Liver (tissue), 9 donors: ENCODE measurements around the gene MKNK1. TPM values are rescaled to one million over a fixed set of nuclear protein-coding genes. Genes with fewer than 3 reads are reported as not detected.

ENCODE experiments used
- DNase-seq: peaks from one replicate; pipeline ENCODE4 v3.0.0-alpha.2; 2017; ENCODE audit warnings: low spot score
- H3K27ac ChIP-seq, 2 donors: one replicate each; pipeline ENCODE4 v1.7.0; 2013; ENCODE audit warnings: inconsistent platforms in 2 of 2, low read length in 2 of 2, control low read depth in 1 of 2, low read depth in 1 of 2, mild to moderate bottlenecking in 1 of 2
- H3K27me3 ChIP-seq, 4 donors: one replicate each; pipeline versions ENCODE4 v1.6.1 to v1.7.0; 2013; ENCODE audit warnings: low read length in 3 of 4, inconsistent platforms in 1 of 4, mild to moderate bottlenecking in 1 of 4, moderate library complexity in 1 of 4; ENCODE audit not compliant: control insufficient read depth in 4 of 4, insufficient read depth in 4 of 4
- H3K36me3 ChIP-seq, 4 donors: one replicate each; pipeline versions ENCODE4 v1.6.1 to v1.7.0; 2013; ENCODE audit warnings: low read length in 3 of 4, mild to moderate bottlenecking in 3 of 4, low read depth in 1 of 4, moderate library complexity in 1 of 4; ENCODE audit not compliant: control insufficient read depth in 4 of 4, insufficient read depth in 3 of 4
- H3K4me1 ChIP-seq, 4 donors: one replicate each; pipeline versions ENCODE4 v1.6.1 to v1.7.0; 2013; ENCODE audit warnings: low read length in 3 of 4, mild to moderate bottlenecking in 3 of 4, moderate library complexity in 1 of 4; ENCODE audit not compliant: control insufficient read depth in 4 of 4, insufficient read depth in 4 of 4
- H3K4me3 ChIP-seq, 3 donors: one replicate each; pipeline versions ENCODE4 v1.6.1 to v1.7.0; 2013; ENCODE audit warnings: low read length in 3 of 3, control low read depth in 1 of 3, low read depth in 1 of 3, mild to moderate bottlenecking in 1 of 3
- H3K9ac ChIP-seq, 2 donors: one replicate each; pipeline ENCODE4 v1.7.0; 2013; ENCODE audit warnings: low read length in 2 of 2, mild to moderate bottlenecking in 2 of 2, moderate library complexity in 2 of 2, control low read depth in 1 of 2, low read depth in 1 of 2
- H3K9me3 ChIP-seq, 4 donors: one replicate each; pipeline versions ENCODE4 v1.6.1 to v1.7.0; 2013; ENCODE audit warnings: low read length in 3 of 4; ENCODE audit not compliant: control insufficient read depth in 4 of 4
- ATF3 ChIP-seq: IDR thresholded peaks from 2 replicates; pipeline ENCODE4 v1.6.1; 2016; ENCODE audit warnings: antibody characterized with exemption
- CTCF ChIP-seq: fragments of 150-350 bp; IDR thresholded peaks from 2 replicates; pipeline ENCODE4 v1.5.1; 2017; ENCODE audit warnings: improper control_type of control experiment, low read depth, low read length; ENCODE audit not compliant: missing input control
- FOXA1 ChIP-seq: IDR thresholded peaks from 2 replicates; pipeline ENCODE4 v1.6.1; 2016; ENCODE audit warnings: antibody characterized with exemption
- FOXA2 ChIP-seq: IDR thresholded peaks from 2 replicates; pipeline ENCODE4 v1.6.1; 2016; ENCODE audit warnings: antibody characterized with exemption
- GABPA ChIP-seq, 2 donors: IDR thresholded peaks in 1 of 2; conservative IDR thresholded peaks in 1 of 2; 2 replicates each; pipeline ENCODE4 v1.6.1; 2016; ENCODE audit warnings: antibody characterized with exemption in 2 of 2, mild to moderate bottlenecking in 1 of 2, moderate library complexity in 1 of 2
- HNF4G ChIP-seq: IDR thresholded peaks from 2 replicates; pipeline ENCODE4 v1.6.1; 2016; ENCODE audit warnings: antibody characterized with exemption
- JUND ChIP-seq, 2 donors: IDR thresholded peaks; 2 replicates each; pipeline ENCODE4 v1.6.1; 2016; ENCODE audit warnings: antibody characterized with exemption in 2 of 2
- MAX ChIP-seq: IDR thresholded peaks from 2 replicates; pipeline ENCODE4 v1.6.1; 2016; ENCODE audit warnings: antibody characterized with exemption
- NR2F2 ChIP-seq: IDR thresholded peaks from 2 replicates; pipeline ENCODE4 v1.6.1; 2016; ENCODE audit warnings: antibody characterized with exemption
- RAD21 ChIP-seq, 2 donors: IDR thresholded peaks; 2 replicates each; pipeline ENCODE4 v1.6.1; 2016; ENCODE audit warnings: antibody characterized with exemption in 2 of 2, mild to moderate bottlenecking in 2 of 2
- REST ChIP-seq: IDR thresholded peaks from 2 replicates; pipeline ENCODE4 v1.6.1; 2016; ENCODE audit warnings: antibody characterized with exemption, mild to moderate bottlenecking
- RXRA ChIP-seq, 2 donors: IDR thresholded peaks; 2 replicates each; pipeline ENCODE4 v1.6.1; 2017 to 2018; ENCODE audit warnings: antibody characterized with exemption in 2 of 2, mild to moderate bottlenecking in 1 of 2
- SP1 ChIP-seq: IDR thresholded peaks from 2 replicates; pipeline ENCODE4 v1.6.1; 2018; ENCODE audit warnings: antibody characterized with exemption, mild to moderate bottlenecking
- TAF1 ChIP-seq: conservative IDR thresholded peaks from 2 replicates; pipeline ENCODE4 v1.6.1; 2016; ENCODE audit warnings: antibody characterized with exemption, mild to moderate bottlenecking
- WGBS: extraction: QIAGEN DNeasy Blood & Tissue Kit; methylation state at CpG from one replicate; pipeline ENCODE4 v1.1.7; 2013; 5-methylcytosine and 5-hydroxymethylcytosine counted together
- polyA plus RNA-seq, 2 donors: library from polyadenylated mRNA; stranded (reverse) in 1 of 2; unstranded in 1 of 2; fragments of 200-250 nt in 1 of 2; fragments of >200 nt in 1 of 2; fragmentation: Nextera tagmentation in 1 of 2; extraction: Ambion mirVana in 1 of 2; gene quantifications; one replicate each; pipeline versions ENCODE4 v1.2.1 to v1.2.3, GENCODE V29; 2013 to 2015
- total RNA-seq, 2 donors: library from RNA; depleted of rRNA; stranded (reverse); fragments of >200 nt; gene quantifications; one replicate each; pipeline ENCODE4 v1.2.3, GENCODE V29; 2014
- donor health status: healthy.
- donor health status: healthy.
- donor health status: healthy.
- donor health status: healthy.
- donor health status: healthy.

The MKNK1 gene
- total and polyA plus RNA-seq, 4 donors, result 10.2 to 30.8 (median 18.3) TPM

- no peaks in the 10 kb centered on the region for H3K9me3 ChIP-seq
- 62% methylated on average over 6 of the region's 6 CpGs for WGBS
- H3K4me3 ChIP-seq, result no peak overlapping the region
- H3K27me3 ChIP-seq, result peaks cover 0 to 2% (median 0%) of the 10 kb centered on the region in 4 donors
- DNase-seq, result no peak
- no peaks in the 10 kb centered on the region for H3K4me1 ChIP-seq
- no peak for TF ChIP-seq FOXA1
- TF ChIP-seq REST, result no peak
- no peak for TF ChIP-seq TAF1
- no peak for TF ChIP-seq FOXA2
- no peak for TF ChIP-seq JUND (IDR thresholded peaks at IDR 0.05)
- no peak for TF ChIP-seq NR2F2
- TF ChIP-seq MAX, result no peak
- no peak for TF ChIP-seq SP1
- TF ChIP-seq CTCF, result no peak
- no peak for TF ChIP-seq GABPA (IDR thresholded peaks at IDR 0.05 in 1 of 2, conservative IDR thresholded peaks at IDR 0.05 in 1 of 2)
- TF ChIP-seq RXRA (IDR thresholded peaks at IDR 0.05), result no peak
- TF ChIP-seq RAD21 (IDR thresholded peaks at IDR 0.05), result no peak
- no peak overlapping the region for H3K9ac ChIP-seq
- H3K27ac ChIP-seq, result no peak overlapping the region
- H3K36me3 ChIP-seq, result no peaks in the 10 kb centered on the region
Observed at GRCh38 chr1:46512792-46513190, 91.3 kb downstream of the MKNK1 start.

- no peak overlapping the region for H3K9ac ChIP-seq
- WGBS, result 83% methylated on average over 23 of the region's 23 CpGs
- H3K9me3 ChIP-seq, result no peaks in the 10 kb centered on the region
- H3K36me3 ChIP-seq, result no peaks in the 10 kb centered on the region
- no peak overlapping the region for H3K4me3 ChIP-seq
- H3K27me3 ChIP-seq, result peaks cover 0 to 2% (median 0%) of the 10 kb centered on the region in 4 donors
- DNase-seq, result no peak
- H3K27ac ChIP-seq, result no peak overlapping the region
- H3K4me1 ChIP-seq, result no peaks in the 10 kb centered on the region
- TF ChIP-seq ATF3, result no peak
Observed at GRCh38 chr1:46512135-46512791, 91.8 kb downstream of the MKNK1 start.

GRCh38 chr1:46510998-46511365 is 93.1 kb downstream of the MKNK1 start:
- H3K27me3 ChIP-seq, result no peaks in the 10 kb centered on the region
- no peaks in the 10 kb centered on the region for H3K36me3 ChIP-seq
- H3K4me1 ChIP-seq, result no peaks in the 10 kb centered on the region
- no peak overlapping the region for H3K4me3 ChIP-seq
- 88% methylated on average over 8 of the region's 8 CpGs for WGBS
- DNase-seq, result no peak
- H3K27ac ChIP-seq, result no peak overlapping the region
- H3K9ac ChIP-seq, result no peak overlapping the region
- no peaks in the 10 kb centered on the region for H3K9me3 ChIP-seq
- TF ChIP-seq SP1, result no peak
- no peak for TF ChIP-seq NR2F2
- no peak for TF ChIP-seq HNF4G
- no peak for TF ChIP-seq MAX
- TF ChIP-seq RXRA (IDR thresholded peaks at IDR 0.05), result no peak
- no peak for TF ChIP-seq REST
- TF ChIP-seq FOXA1, result no peak
- no peak for TF ChIP-seq CTCF
- TF ChIP-seq FOXA2, result no peak
- no peak for TF ChIP-seq JUND (IDR thresholded peaks at IDR 0.05)
- no peak for TF ChIP-seq GABPA (IDR thresholded peaks at IDR 0.05 in 1 of 2, conservative IDR thresholded peaks at IDR 0.05 in 1 of 2)
